HG03135 (cell line): Measurements from ENCODE around the gene SP1.
"Not testable (repeated sequence)": the region's sequence is repeated elsewhere in the genome, so short reads cannot be mapped to it uniquely, and the experiment has no call there.

Experiments used
- ATAC-seq: cut with Tn5 transposase; IDR thresholded peaks from one replicate; pipeline ENCODE4 v1.9.1; 2021; ENCODE audit warnings: mild to moderate bottlenecking, moderate library complexity; ENCODE audit not compliant: unreplicated experiment

Gene SP1

GRCh38 chr12:53444593-53445325, 64.8 kb downstream of the SP1 start:
- not testable (repeated sequence) for ATAC-seq

DNA sequence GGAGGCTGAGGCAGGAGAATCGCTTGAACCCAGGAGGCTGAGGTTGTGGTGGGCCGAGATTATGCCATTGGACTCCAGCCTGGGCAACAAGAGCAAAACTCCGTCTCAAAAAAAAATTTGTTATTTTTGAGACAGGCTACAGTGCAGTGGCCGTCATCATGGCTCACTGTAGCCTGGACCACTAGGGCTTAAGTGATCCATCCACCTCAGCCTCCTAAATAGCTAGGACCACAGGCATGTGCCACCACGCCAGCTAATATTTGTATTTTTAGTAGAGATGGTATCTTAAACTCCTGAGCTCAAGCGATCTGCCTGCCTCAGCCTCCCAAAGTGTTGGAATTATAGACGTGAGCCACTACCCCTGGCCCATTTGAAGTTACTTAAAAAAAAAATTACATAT, 71.0 kb downstream of the SP1 start:
- no peak for ATAC-seq

GRCh38 chr12:53451661-53452158, 71.7 kb downstream of the SP1 start, which contains the start of gene PCBP2:
PCBP2 (plus strand) TSS chr12:53452102; CDS start chr12:53454801, 2,699 bp downstream.
- ATAC-seq, result peak; percentile 95

- no peak for ATAC-seq
These were observed 72.4 kb downstream of the SP1 start for GRCh38 chr12:53452159-53453077.

- ATAC-seq, result no peak
These were observed 74.1 kb downstream of the SP1 start for GRCh38 chr12:53453953-53454640.

GRCh38 chr12:53454707-53455106, 74.7 kb downstream of the SP1 start:
- ATAC-seq, result no peak

GRCh38 chr12:53456654-53457366, 76.8 kb downstream of the SP1 start:
- no peak for ATAC-seq

DNA sequence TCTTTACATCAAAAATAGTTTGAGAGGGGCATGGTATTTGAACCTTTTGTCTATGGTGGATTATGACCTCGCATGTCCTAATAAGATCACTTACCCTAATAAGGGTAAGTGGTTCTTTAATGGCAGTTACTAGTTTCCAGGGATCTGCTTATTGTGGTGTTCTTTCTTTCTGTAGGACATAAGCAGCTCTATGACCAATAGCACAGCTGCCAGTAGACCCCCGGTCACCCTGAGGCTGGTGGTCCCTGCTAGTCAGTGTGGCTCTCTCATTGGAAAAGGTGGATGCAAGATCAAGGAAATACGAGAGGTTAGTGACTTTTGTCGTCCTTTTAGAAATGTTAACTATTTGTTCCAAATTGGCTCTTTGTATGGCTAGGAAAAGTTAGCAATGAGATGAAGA, 79.1 kb downstream of the SP1 start:
- no peak for ATAC-seq

- ATAC-seq, result no peak
These were observed 81.1 kb downstream of the SP1 start for GRCh38 chr12:53461059-53461458.

GRCh38 chr12:53461591-53461990, 81.6 kb downstream of the SP1 start:
- ATAC-seq, result no peak

DNA sequence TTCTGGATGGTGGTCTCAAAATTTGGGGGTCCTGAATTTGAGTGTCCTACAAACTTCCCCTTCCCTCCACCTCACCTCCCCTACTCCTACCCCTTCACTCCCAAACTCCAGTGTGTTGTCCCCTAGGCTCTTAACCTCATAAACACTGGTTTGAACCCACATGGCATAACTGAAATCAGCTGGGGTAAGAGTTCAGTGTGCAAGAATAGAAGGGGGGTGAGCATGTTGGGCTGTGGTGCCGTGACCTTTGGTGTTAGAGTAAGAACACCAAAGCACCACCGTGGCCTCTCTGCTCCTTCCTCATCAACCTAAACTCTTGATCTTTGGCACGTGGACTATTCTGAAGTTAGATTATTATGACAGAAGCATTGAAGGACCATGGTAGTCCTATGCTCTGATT, 83.0 kb downstream of the SP1 start:
- ATAC-seq, result no peak

DNA sequence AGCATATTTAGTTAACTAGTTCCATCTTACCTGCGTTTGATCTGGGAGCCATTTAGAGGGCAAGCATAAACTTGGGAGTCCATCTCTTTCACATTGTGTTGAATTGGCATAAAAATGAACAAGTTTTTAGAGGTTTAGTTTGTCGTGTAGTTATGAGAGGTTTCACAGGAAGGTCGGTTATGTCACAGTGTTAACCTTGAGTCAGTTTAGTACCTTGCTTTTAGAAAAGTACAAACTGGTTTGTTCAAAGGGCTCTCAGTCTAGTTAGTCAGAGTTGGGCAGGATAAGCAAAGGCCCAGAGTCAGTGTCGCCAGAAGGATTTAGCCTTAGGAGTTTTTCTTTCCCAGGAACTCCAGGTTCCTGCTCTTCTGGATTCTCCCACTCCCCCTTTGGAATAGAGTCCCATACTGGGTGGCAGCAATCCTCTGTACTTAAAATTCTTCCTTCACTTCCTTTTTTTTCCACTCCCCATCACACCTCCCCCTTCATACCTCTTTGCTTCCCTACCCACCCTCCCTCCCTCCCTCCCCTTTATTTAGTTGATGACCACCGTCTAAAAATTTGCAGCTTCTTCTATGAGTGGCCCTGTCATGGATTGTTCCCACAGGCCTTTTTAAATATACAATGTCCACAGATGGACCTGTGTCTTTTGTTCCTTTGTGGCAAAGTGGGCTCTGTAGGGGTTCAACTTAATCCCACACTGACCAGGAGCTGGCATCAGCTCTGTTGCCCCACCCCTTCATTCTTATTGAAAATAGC, 84.0 kb downstream of the SP1 start:
- ATAC-seq, result no peak

DNA sequence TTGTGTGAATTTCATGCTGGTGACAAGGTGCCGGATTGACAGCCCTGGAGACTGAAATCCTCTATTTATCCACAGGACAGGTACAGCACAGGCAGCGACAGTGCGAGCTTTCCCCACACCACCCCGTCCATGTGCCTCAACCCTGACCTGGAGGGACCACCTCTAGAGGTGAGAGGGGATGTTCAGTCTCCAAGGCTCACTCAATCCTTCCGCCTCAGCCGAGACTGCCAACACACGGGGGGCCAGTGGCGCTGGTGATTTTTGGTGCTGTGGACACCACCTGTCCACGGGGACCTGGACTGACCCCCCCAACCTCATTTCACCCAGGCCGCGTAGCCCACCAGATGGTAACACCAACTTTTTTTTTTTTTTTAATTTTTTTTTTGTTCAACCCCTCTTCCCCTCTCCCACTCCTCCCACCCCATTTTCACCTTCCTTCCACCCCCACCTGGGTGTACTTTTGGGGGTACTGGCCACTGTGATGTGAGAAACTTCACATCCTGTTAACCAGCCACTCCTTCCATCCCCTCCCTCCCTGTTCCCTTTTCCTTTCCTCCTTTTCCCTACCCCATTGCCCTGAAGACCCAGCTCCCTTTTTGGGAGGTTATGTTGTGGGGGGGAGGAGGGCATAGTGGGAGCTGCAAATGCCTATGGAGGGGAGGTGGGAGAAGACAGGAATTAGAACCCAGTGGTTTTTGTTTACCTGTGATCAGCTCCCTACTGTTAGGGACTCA, 84.9 kb downstream of the SP1 start:
- ATAC-seq, result no peak

- ATAC-seq, result no peak
These were observed 85.7 kb downstream of the SP1 start for GRCh38 chr12:53465679-53466078.
